HG03108 (cell line): ENCODE results near the gene CBY1.
A peak's percentile ranks its signal among the peaks of the same experiment; 100 is the strongest.

ENCODE experiments used
- ATAC-seq: cut with Tn5 transposase; IDR thresholded peaks from one replicate; pipeline ENCODE4 v1.9.1; 2021; ENCODE audit warnings: moderate library complexity; ENCODE audit not compliant: unreplicated experiment

The CBY1 gene

DNA sequence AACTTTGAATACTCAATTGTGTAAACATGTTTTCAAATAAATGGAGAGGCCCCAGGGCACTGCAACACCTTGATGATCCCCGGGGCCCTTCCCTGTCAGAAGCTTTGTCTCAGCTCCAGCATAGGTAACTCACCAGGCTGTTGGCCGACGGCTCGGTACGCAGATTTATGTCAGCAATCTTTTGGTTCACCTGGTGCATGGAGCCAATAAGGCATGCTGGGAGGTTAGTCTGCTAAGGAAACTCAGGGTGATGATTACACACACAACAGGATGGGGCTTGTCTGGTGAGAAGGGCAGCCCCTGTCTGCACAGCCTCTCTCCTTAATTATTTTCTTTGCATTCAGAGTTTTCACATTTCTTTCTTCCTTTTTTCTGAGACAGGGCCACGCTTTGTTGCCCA is 11.0 kb upstream of the CBY1 start:
- no peak for ATAC-seq

DNA sequence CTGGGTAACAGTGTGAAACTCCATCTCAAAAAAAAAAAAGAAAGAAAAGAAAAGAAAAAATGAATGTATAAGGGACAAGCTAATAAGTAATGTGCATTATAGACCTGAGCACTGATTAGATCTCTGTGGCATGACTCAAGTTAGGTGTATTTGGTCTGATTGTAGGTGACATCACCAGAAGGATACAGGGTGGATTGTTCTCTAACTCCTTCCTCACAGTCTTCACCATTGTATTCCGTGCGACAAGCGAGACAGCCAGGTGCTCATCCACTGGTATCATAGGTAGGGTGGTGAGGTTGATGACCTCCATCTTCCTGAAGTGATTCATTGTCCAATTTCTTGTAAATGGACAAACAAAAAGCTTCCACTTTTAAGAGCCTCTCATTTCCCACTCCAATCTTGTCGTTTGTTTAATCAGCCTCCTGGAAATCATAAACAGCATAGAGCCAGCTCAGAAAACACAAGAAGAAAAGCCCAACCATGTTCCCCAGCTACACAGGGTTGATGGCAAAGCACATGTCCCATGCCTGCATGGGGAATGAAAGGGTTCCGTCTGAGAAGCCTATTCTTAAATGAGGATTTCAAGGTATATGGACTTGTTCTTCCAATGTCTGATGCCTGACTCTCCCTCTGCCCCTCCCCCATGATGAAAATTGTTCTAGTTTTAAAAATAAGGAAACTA is 6.5 kb upstream of the CBY1 start:
- ATAC-seq: no peak

DNA sequence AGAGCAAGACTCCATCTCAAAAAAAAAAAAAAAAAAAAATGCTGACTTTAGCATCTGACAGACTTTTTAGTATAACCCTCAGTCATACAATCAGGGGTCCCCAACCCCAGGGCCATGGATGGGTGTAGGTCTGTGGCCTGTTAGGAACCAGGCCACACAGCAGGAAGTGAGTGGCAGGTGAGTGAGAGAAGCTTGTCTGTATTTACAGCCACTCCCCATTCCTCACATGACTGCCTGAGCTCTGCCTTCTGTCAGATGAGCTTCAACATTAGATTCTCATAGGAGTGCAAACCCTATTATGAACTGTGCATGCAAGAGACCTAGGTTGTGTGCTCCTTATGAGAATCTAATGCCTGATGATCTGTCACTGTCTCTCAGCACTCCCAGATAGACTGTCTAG is 3.6 kb upstream of the CBY1 start:
- no peak for ATAC-seq

DNA sequence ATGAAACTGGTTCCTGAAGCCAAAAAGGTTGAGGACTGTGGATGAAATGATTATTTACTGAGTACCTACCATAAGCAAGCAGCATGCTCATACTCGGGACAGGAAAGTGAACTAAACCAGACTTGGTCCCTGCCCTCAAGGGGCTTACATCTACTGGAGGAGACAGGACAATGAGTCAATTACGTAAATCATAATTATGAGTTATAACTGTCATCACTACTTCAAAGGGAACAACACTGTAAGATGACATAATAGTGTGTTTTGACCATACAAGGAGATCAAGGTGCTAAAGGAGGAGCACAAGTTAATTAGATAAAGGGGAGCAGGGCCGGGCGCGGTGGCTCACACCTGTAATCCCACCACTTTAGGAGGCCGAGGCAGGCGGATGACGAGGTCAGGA is 2.7 kb upstream of the CBY1 start:
- no peak for ATAC-seq

DNA sequence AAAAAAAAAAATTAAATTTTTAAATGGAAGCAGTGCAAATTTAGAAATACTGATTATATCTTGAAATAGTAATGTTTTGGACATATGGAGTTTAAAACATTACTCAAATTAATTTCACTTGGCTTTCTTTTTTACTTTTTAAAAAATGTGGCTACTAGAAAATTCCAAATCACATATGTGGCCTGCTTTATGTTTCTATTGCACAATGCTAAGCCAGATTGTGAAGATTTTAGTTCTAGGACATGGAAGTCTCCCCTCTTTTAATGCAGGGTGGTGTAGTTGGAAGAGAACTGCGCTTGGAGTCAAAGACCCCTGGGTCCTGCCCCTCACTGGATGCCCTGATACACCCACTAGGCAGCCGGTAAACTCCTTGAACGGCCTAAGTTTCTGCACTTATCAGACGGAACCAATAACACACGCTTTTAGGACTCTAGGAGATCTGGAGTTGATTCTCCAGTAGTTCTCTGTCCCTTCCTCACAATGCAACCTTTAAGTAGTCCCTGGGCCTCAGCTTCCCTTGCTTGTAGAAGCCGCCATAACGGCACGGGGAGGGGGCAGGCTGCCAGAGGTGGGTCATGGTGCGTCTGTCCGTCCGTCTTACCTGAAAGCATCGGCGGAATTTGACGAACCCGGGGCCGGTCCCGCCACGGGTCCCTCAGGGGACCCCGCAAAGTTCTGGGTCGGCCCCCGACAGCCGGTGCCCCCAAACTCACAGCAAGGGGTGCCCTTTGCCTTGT is 751 bp upstream of the CBY1 start:
- peak; percentile 16 for ATAC-seq

DNA sequence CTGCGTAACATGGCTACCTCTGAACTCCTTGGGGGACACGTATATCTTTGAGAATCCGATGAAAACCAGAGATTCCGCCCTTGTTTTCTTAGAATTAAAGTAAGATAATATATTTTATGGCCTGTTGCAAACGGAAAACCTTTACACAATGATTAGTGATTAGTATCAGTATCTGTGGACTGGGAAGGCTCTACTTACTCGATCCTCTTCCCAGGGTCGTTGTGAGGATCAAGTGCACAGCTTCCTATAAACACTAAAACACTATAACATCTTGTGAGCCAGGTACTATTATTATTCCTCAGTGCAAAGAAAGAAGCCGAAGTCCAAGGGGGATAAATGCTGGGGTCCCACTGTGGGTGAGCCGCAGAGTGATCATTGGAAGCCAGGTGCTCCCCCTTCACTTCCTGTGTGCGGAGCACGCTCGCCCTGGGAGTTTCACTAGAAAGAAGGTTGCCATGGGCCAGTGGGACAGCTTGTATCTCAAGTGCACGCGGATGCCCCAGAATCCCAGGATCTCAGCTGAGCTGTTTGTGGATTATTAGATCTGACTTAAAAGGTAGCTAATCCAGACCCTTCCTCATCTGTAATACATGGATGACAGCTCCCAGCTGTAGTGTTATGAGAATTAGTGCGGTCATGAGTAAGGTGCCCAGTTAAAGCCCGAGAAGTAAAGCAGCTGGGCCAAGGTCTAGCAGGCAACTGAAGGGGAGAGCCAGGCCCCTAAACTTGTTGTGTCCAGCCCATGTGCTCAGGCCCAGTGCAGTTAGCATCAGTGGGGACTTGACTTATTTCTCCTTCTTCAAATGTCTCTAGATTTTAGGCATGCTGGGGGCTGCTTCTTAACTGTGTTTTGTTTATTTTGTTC is 839 bp downstream of the CBY1 start:
- peak; percentile 46 for ATAC-seq

DNA sequence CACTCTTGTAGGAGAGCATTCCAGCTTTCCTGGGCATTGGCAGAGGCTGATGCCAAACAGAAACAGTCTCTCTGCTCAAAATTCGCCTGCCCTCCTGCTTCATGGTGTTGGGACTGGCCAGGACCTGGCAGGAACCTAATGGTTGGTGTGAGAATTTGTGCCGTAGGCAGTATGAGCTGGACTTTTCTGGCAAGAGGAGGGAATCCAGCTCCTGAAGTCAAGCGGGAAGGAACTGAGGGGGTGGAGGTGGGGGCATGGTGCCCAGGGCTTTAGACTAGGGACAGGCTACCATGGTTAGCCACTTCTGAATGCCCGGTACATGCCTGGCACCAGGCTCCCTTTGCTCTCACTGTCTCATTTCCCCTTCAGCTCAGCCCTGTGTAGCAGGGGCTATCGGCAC is 18.4 kb downstream of the CBY1 start:
- no peak for ATAC-seq

DNA sequence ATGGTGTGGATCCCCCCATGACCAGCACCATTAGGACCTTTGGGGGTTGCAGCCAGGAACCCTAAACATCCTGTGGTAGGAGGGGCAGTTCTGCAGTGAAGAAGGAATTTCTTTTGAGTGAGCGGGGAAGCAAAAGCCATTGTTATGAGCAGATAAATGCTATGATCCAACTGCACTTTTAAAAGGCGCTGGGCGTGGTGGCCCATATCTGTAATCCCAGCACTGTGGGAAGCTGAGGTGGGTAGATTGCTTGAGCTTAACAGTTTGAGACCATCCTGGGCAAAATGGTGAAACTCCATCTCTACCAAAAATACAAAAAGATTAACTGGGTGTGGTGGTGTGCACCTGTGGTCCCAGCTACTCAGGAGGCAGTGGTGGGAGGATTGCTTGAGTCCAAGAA is 19.4 kb downstream of the CBY1 start:
- ATAC-seq: no peak

DNA sequence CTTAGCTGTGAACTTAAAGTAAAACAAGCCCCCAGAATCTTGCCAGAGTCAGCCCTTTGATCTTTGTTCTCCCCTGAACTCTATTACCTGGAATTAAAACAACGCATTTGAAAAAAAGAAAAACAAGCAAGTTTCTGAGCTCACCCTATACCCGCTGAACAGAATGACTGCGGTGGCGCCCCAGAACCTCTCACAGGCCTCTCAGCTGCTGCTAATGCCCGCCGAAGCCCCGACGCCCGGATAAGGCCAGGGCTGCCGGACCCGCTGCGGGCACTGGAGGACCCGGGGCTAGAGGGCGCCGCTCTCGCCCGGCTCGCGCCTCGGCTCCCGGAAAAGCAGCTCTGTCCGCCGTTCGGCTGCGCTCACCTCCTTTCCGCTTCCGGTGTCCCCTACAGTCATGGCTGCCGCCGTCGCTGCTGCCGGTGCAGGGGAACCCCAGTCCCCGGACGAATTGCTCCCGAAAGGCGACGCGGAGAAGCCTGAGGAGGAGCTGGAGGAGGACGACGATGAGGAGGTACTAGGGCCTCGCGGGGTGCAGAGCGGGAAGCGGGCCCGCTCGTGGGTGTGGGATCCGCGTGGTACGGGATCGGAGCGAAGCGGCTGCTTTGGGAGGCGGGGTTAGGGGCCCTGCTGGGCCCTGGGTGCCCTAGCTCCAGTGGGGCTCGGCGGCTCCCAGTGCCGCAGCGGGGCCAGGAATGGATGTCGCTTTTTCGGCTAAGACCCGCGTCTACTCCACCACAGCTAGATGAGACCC is 25.3 kb downstream of the CBY1 start, which contains the start of gene TOMM22:
TSS of gene TOMM22 (plus strand) at position 376 of the 754 bp plus-strand sequence. CDS start at position 398, 22 bp downstream.
- ATAC-seq: peak; percentile 94

DNA sequence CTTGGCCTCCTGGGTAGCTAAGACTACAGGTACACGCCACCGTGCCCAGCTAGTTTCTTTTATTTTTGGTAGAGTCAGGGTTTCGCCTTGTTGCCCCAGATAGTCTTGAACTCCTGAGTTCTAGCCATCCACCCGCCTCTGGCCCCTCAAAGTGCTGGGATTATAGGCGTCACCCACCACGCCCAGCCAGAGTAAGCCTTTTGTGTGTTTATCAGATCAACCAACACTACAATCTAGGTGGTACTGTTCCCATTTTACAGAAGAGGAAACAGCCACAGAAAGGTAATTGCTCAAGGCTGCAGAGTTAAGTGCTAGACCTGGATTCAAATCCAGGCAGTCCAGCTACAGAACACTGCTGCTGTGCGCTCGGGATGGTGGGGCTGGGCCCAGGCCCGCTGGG is 28.5 kb downstream of the CBY1 start:
- ATAC-seq: no peak

DNA sequence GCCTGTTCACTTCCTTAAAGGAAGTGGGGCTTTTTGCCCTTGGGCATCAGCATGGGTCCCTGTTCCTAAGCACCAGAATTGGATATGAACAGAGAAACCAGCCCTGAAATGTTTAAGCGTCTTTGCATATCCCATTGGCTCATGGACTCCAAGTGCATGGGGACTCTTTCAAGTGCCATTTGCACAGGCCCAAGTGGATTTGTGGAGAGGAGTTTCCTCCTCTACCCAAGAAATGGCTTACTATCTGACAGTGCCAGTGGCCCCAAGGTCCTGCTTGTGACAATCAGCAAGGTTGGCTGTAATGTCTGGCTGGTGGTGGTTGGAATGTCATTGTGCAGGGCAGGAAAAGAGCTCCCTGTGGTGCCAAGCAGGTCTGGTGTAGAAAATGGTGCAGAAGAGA is 29.3 kb downstream of the CBY1 start:
- ATAC-seq: no peak

DNA sequence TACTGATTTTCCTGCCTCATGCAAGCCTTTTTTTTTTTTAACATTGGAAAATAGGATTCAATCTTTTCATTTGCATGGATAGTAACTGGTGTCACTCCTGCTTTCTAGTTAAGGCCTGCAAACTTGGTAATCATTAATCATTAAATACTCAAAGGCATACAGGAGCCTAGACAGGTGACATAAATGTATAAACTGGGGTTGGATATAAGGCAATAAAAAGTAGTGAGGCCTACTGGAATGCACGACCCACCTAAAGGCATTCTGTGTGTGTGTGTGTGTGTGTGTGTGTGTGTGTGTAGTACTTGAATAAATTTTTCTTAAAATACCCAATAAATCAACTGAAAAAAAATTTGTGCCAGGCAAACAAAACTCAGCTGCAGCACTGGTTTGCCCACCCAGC is 33.2 kb downstream of the CBY1 start:
- no peak for ATAC-seq

DNA sequence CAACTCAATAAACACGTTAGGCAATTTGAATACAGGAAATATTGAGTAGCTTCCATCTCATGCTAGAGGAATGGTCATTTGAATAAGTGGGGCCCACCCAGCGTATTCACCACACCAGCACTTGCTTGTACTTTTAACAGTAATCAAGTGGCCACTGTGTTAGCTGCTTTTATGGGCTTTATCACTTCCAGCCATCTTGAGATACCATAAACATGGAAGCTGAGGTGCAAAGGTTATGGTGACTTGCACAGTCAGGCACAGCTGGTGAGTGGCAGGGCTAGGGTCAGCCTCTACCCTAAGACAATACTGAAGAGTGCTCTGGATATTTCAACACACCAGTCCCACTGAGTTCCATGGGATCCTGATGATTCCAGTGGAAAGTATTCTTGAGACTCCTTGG is 37.6 kb downstream of the CBY1 start:
- no peak for ATAC-seq

DNA sequence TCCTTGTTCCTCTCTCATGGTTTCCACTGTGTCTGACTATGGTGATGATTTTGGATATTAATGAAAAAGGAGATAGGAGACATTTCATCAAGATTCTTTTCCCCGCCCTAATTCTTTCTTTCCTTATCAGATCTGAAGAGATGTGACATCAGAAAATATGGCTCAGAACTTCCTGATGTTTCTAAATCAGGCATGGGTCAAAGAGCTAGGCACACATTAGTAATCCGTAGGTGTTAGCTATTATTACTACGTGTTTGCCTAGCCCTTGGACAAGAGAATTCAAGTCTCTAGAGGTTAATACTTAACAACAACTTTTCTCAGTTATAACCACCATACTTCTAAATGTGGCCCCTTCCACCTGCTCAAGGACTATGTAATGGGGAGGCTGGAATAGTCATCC is 38.5 kb downstream of the CBY1 start:
- ATAC-seq: no peak

DNA sequence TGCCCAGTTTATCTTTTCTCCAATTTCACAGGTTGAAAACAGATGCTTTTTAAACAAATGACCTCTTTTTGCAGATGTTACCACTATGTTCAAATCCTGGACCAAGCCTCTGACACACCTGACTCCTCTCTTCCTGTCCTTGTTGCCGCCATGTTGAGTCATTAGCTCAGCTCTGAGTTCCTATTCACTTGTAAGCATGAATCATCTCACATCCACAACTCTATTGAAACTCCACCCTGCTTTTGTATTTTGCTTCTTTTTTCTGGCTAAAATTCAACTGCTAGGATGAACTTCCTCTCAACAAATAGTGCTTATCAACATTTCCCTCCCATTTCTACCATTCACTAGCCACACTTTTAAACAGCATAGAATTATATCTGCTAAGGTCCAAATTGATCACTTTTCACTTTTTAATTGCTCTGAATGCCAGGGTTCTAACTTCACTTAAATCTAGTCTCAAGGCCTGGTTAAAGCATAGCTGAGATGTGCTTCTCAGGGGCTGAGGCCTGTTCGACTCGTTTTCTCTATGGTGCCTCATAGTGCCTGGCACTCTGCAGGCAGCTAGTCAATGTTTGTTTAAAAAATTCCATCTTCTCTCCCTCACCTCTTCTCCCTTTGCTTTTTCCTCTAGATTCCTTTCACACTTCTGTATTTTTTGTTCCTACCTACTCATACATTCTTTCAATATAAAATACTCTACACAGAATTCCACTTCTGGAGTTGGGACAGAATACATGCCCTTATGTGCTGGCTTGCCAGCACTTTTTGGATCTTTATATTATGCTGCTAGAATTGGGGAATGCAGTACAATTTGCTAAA is 40.4 kb downstream of the CBY1 start:
- ATAC-seq: no peak

DNA sequence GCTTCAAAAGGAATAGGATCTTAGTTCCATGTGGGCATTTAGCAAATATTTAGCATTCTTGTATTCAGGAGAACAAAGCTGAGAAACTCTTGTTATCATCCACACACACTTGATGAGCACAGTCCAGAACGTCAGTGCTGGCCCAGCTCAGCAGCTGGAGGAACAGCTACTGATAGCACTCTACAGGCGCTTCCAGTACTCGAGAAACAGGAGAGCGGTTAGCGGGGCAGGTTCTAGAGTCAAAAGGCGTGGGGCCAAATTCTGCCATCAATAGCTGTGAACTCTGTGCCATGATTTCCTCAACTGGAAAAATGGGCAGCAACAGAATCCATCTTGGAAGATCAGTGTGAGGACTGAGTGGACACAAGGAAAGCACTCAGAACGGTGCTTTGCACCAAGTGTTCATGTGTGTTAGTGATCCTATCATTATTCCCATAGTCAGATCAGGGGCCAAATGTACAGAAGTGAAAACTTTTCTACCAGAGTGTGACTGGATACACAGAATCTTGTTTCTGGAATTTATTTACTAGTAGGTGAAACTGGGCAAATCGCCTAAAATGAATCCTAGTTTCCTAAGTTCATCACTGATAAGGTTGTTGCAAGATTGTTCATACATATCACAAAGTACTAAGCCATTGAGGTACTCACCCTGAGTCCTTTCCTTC is 41.1 kb downstream of the CBY1 start:
- ATAC-seq: no peak

DNA sequence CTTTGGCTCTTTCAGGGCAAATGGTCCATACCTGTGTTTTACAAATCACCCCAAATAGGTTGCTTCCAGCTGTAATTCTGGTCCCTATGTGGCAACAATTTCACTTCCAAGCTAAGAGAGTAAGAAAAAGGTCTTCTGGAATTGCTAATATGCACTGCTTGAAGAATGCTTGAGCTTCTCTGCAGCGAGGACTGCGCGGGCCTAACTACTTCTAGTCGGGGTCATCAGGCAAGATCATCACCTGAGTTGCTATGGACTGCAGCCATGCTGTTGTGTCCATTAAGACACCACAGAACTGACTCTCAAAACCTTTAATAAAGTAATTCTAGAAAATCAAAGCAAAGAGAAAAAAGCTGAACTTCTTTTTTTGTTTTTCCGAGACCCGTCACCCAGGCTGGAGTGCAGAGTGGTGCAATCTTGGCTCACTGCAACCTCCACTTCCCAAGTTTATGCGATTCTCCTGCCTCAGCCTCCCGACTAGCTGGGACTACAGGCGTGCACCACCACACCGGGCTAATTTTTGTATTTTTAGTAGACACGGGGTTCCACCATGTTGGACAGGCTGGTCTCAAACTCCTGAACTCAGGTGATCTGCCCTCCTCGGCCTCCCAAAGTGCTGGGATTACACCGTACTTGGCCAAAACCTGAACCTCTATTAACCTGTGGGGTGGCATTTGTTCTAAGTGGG is 42.1 kb downstream of the CBY1 start:
- no peak for ATAC-seq

DNA sequence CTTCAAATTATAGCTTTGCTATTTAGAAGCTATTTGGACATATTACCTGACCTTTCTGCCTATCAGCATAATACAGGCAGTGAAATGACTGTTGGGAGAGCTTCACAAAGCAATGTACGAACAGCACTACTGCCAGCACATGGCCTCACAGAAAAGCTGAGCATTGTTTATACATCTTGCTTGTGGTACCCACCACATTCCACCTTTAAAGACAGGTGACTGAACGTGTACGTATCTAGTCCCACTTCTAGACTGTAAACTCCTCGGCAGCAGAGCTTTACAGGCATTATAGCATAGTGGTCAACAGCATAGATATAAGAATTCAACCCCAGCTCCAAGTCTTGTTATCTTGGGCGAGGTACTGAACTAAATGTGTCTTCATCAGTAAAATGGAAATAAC is 42.7 kb downstream of the CBY1 start:
- no peak for ATAC-seq

DNA sequence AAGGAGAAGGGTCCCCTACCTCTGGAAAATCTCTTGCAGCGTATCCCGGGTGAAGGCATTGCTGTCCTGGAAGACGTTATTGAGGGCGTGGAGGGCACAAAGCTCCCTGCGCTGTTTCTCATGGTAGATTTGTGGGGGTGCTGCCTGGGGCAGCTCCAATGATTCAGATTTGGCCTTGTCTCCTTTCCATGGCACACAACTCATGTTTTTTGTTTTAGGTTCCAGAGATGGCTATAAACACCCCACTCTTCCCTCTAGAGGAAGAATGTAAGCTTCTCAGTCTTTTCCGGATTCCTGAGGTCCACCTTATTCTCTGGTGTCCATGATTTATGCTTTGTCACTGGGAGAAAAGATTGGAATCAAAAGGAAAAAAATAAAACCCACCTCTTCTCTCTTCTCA is 43.3 kb downstream of the CBY1 start:
- ATAC-seq: no peak
